ENCODE data around the gene ZNF214.
"Not testable (repeated sequence)": the region's sequence is repeated elsewhere in the genome, so short reads cannot be mapped to it uniquely, and the experiment has no call there.

ZNF214 gene

GRCh38 chr11:6986487-6986886 is 33.7 kb downstream of the ZNF214 start:
- no peak for DNase-seq

- DNase-seq, result no peak
These were observed 40.8 kb downstream of the ZNF214 start for GRCh38 chr11:6979365-6979764.

DNA sequence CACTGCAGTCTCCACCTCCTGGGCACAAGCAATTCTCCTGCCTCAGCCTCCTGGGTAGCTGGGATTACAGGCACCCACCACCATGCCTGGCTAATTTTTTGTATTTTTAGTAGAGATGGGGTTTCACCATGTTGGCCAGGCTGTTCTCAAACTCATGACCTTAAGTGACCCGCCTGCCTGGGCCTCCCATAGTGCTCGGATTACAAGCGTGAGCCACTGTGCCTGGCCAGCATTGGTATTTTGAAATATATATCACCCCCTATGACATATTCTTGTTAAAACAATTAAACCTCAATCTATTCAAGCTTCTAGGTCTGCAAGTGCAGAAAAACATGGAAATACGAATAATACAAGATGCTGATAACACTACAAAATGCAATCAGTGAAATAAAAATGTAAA is 50.3 kb downstream of the ZNF214 start:
- DNase-seq, result not testable (repeated sequence)

DNA sequence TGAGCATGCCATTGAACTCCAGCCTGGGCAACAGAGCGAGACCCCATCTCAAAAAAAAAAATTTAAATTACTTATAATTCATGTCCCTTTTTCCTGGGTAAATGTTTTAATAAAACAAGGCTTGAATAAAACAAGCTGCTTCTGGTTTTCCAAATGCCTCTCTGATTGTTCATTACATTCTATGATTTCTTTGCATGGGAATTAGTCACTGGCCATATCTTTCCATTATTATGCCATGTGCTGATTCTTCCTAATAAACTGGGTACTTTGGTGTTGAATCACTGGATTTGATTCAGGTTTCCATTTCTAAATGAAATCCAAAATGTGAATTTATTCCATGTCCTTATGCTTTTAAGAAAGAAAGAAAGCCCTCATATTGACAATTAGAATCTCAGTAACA is 51.3 kb downstream of the ZNF214 start:
- DNase-seq, result no peak

DNA sequence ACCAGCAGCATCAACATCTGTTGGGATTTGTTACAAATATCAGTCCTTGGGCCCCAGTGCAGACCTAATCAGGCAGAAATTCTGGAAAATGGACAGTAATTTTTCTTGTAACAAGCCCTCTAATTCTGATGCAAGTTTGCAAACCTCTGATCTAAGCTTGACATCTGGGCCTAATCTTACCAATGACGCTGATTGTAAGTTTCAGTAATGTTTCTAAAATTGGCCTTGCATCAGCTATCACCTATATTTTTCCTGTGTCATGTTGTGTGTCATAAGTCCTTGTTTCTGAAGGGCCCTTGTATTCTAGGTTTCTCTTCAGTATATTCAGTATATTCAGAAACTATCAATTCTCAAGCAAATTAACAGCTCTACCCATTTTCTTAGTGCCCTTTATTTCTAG is 57.5 kb downstream of the ZNF214 start:
- DNase-seq, result no peak

- no peak for DNase-seq
These were observed 58.0 kb downstream of the ZNF214 start for GRCh38 chr11:6962141-6962540.

- DNase-seq, result not testable (repeated sequence)
These were observed 65.9 kb downstream of the ZNF214 start for GRCh38 chr11:6954248-6954647.
